ENCODE data around the gene OLFM1. TPM values are rescaled to one million over a fixed set of nuclear protein-coding genes. Genes with fewer than 3 reads are reported as not detected.

OLFM1 gene
- total RNA-seq, 5 donors from 2014 or later (not counting 1 experiment from before 2014, with no cell fraction given), result 0.16 TPM; not detected in 4

DNA sequence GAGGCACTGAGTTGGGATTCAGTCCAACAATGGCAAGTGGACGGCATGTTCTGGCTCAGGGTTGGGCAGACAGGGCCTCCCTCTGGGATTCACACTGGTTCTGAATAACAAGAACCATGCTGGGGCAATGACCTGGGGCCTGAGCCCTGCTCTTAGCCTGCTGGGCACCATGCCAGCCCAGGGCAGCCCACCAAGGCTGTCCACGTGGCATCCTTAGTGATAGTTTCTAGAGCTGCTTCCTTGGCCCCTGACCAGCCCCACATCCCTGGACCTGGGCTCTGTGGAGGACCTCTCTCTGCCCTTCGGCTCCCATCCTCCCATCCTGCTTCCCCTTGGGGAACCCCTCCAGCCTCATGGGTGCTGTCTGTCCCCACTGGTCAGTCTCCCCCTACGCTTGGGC is 22.3 kb upstream of the OLFM1 start:
- ATAC-seq (replicated peaks in 1 of 4), result no peak
- peaks cover 0 to 11% (median 8%) of the 10 kb centered on the region in 3 donors for H3K9me3 Mint-ChIP-seq
- H3K4me3 ChIP-seq (ENCODE audit: control insufficient read depth in 1 of 2, extremely low read depth in 1 of 2, low read length in 1 of 2), result no peak overlapping the region
- no peak overlapping the region for H3K27ac ChIP-seq (ENCODE audit: low read length)
- no peak overlapping the region for H3K27ac Mint-ChIP-seq
- H3K4me1 ChIP-seq (ENCODE audit: control insufficient read depth in 1 of 2, extremely low read depth in 1 of 2, insufficient read depth in 2 of 2, low read length in 2 of 2), result no peaks in the 10 kb centered on the region
- no peaks in the 10 kb centered on the region for H3K9me3 ChIP-seq
- peaks cover 26 to 34% of the 10 kb centered on the region in 2 donors for H3K27me3 Mint-ChIP-seq
- no peak overlapping the region for H3K4me3 Mint-ChIP-seq
- DNase-seq, result no peak
- POLR2A ChIA-PET, result no interaction called here
- no peaks in the 10 kb centered on the region for H3K4me1 Mint-ChIP-seq
- peaks cover 0 to 39% of the 10 kb centered on the region in 2 experiments for H3K27me3 ChIP-seq (replicated peaks in 1 of 2; ENCODE audit: control insufficient read depth in 2 of 2, extremely low read depth in 1 of 2, insufficient read depth in 2 of 2, low read length in 1 of 2)
- 77% methylated on average over 4 of the region's 4 CpGs for WGBS (ENCODE audit: insufficient coverage)
- H3K36me3 ChIP-seq (ENCODE audit: control insufficient read depth in 2 of 2, extremely low read depth in 1 of 2, insufficient read depth in 1 of 2, low read length in 1 of 2), result no peaks in the 10 kb centered on the region
- CTCF ChIA-PET, result no interaction called here
- no peaks in the 10 kb centered on the region for H3K36me3 Mint-ChIP-seq

DNA sequence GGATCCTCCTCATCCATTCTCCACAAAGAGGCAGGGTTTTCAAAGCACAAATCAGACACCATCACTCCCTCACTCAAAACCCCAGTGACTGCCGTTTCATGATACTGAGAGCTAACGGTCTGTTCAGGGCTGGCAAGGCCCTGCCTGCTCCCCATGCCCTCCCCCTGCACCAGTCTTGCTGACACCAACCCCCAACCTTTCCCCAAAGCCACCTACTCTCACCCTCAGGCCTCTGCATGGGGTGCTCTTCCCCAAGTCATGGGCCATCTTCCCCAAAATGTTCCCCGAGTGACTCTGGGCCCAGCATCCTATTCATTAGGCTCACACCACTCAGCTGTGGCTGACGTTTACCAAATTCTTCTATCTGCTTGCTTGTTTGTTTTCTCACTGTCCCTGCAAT is 21.7 kb upstream of the OLFM1 start:
- 65% methylated on average over 4 of the region's 4 CpGs for WGBS (ENCODE audit: insufficient coverage)
- Histone ChIP-seq H3K4me3 (ENCODE audit: control insufficient read depth in 1 of 2, extremely low read depth in 1 of 2, low read length in 1 of 2) (no peak overlapping the region), H3K4me1 (ENCODE audit: control insufficient read depth in 1 of 2, extremely low read depth in 1 of 2, insufficient read depth in 2 of 2, low read length in 2 of 2) (no peaks in the 10 kb centered on the region), H3K27ac (ENCODE audit: low read length) (no peak overlapping the region), H3K27me3 (replicated peaks in 1 of 2; ENCODE audit: control insufficient read depth in 2 of 2, extremely low read depth in 1 of 2, insufficient read depth in 2 of 2, low read length in 1 of 2) (peaks cover 0 to 43% of the 10 kb centered on the region in 2 experiments), H3K9me3 (no peaks in the 10 kb centered on the region), H3K36me3 (ENCODE audit: control insufficient read depth in 2 of 2, extremely low read depth in 1 of 2, insufficient read depth in 1 of 2, low read length in 1 of 2) (no peaks in the 10 kb centered on the region)
- CTCF ChIA-PET, result no interaction called here
- ATAC-seq (replicated peaks in 1 of 4) (no peak), DNase-seq (no peak)
- Mint-ChIP-seq H3K4me1 (no peaks in the 10 kb centered on the region), H3K4me3 (no peak overlapping the region), H3K9me3 (peaks cover 0 to 11% (median 8%) of the 10 kb centered on the region in 3 donors), H3K36me3 (no peaks in the 10 kb centered on the region), H3K27me3 (peaks cover 26 to 37% of the 10 kb centered on the region in 2 donors), H3K27ac (no peak overlapping the region)
- POLR2A ChIA-PET, result no interaction called here

DNA sequence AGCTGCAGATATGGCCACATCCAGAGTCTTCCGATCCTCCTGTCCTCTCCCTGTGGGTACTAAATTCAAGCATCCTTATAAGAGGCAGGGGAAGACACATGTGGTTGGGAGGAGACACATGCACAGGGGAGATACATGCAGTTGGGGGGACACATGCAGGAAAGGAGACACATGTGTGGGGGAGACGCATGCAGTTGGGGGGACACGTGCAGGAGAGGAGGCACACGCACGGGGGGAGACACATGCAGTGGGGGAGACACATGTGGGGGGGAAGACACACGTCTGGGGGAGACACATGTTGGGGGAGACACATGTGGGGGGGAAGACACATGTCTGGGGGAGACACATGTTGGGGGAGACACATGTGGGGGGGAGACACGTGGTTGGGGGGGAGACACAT is 21.2 kb upstream of the OLFM1 start:
- DNase-seq, result no peak
- ATAC-seq (replicated peaks in 1 of 4), result no peak
- 50% methylated on average over 1 of the region's 7 CpGs for WGBS (ENCODE audit: insufficient coverage)
- Mint-ChIP-seq H3K36me3 (no peaks in the 10 kb centered on the region), H3K27ac (no peak overlapping the region), H3K9me3 (peaks cover 0 to 11% (median 8%) of the 10 kb centered on the region in 3 donors), H3K4me3 (no peak overlapping the region), H3K4me1 (no peaks in the 10 kb centered on the region), H3K27me3 (peaks cover 26 to 37% of the 10 kb centered on the region in 2 donors)
- ChIA-PET CTCF (no interaction called here), POLR2A (no interaction called here)
- no peaks in the 10 kb centered on the region for H3K36me3 ChIP-seq (ENCODE audit: control insufficient read depth in 2 of 2, extremely low read depth in 1 of 2, insufficient read depth in 1 of 2, low read length in 1 of 2)
- H3K27me3 ChIP-seq (replicated peaks in 1 of 2; ENCODE audit: control insufficient read depth in 2 of 2, extremely low read depth in 1 of 2, insufficient read depth in 2 of 2, low read length in 1 of 2), result peaks cover 0 to 41% of the 10 kb centered on the region in 2 experiments
- H3K27ac ChIP-seq (ENCODE audit: low read length), result no peak overlapping the region
- H3K4me3 ChIP-seq (ENCODE audit: control insufficient read depth in 1 of 2, extremely low read depth in 1 of 2, low read length in 1 of 2), result no peak overlapping the region
- H3K9me3 ChIP-seq, result no peaks in the 10 kb centered on the region
- no peaks in the 10 kb centered on the region for H3K4me1 ChIP-seq (ENCODE audit: control insufficient read depth in 1 of 2, extremely low read depth in 1 of 2, insufficient read depth in 2 of 2, low read length in 2 of 2)

DNA sequence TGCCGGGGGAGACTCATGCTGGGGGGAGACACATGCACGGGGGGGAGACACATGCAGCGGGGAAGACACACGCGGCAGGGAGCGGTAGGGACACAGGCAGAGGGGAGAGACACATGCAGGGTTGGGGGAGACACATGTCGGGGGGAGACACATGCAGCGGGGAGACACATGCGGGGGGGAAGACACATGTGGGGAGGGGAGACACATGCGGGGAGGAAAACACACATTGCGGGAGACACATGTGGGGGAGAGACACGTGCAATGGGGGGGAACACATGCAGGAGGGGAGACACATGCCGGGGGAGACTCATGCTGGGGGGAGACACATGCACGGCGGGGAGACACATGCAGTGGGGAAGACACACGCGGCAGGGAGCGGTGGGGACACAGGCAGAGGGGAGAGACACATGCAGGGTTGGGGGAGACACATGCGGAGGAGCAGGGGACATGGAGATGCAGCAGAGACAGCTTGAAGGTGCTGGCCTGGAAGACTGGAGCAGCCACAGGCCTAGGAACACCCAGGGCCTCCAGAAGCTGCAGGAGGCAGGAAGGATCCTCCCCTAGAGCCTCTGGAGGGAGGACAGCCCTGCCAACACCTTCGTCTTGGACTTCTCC is 20.3 kb upstream of the OLFM1 start:
- Mint-ChIP-seq H3K36me3 (no peaks in the 10 kb centered on the region), H3K4me1 (no peaks in the 10 kb centered on the region), H3K9me3 (peaks cover 0 to 11% (median 8%) of the 10 kb centered on the region in 3 donors), H3K27ac (no peak overlapping the region), H3K4me3 (no peak overlapping the region), H3K27me3 (peaks cover 26 to 37% of the 10 kb centered on the region in 2 donors)
- no peaks in the 10 kb centered on the region for H3K9me3 ChIP-seq
- WGBS (ENCODE audit: insufficient coverage), result 95% methylated on average over 15 of the region's 20 CpGs
- H3K27ac ChIP-seq (ENCODE audit: low read length), result no peak overlapping the region
- no peak overlapping the region for H3K4me3 ChIP-seq (ENCODE audit: control insufficient read depth in 1 of 2, extremely low read depth in 1 of 2, low read length in 1 of 2)
- H3K27me3 ChIP-seq (replicated peaks in 1 of 2; ENCODE audit: control insufficient read depth in 2 of 2, extremely low read depth in 1 of 2, insufficient read depth in 2 of 2, low read length in 1 of 2), result peaks cover 0 to 35% of the 10 kb centered on the region in 2 experiments
- ChIA-PET CTCF (no interaction called here), POLR2A (no interaction called here)
- H3K4me1 ChIP-seq (ENCODE audit: control insufficient read depth in 1 of 2, extremely low read depth in 1 of 2, insufficient read depth in 2 of 2, low read length in 2 of 2), result no peaks in the 10 kb centered on the region
- ATAC-seq (replicated peaks in 1 of 4) (no peak), DNase-seq (no peak)
- H3K36me3 ChIP-seq (ENCODE audit: control insufficient read depth in 2 of 2, extremely low read depth in 1 of 2, insufficient read depth in 1 of 2, low read length in 1 of 2), result no peaks in the 10 kb centered on the region

DNA sequence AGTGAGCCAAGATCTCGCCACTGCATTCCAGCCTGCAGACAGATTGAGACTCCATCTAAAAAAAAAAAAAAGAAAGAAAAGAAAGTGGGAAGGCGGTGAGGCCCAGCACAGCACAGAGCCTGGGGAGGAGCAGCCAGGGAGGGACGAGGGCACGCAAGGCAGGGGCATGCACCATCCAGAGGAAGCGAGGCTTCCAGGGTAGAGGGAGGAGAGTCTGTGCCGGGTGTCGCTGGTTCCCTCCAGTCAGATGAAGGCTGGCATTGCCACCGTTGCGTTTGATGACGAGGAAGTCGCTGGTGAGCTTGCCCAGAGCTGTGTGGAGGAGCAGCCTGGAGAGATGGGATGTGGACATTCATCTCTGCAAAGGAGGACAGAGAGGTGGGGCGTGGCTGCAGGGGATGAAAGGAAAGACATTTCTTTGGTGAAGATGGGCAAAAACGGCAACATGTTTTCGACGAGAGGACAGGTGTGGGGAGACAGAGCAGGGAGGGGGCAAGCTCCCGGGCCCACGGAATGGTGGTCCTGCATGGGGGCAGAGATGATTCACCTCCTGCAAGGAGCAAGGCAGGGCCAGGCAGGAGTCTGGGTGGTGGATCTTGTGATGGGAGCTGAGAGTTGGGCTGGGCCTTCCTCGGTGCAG is 18.6 kb upstream of the OLFM1 start:
- Mint-ChIP-seq H3K9me3 (peaks cover 0 to 8% (median 7%) of the 10 kb centered on the region in 3 donors), H3K4me1 (no peaks in the 10 kb centered on the region), H3K27ac (no peak overlapping the region), H3K36me3 (no peaks in the 10 kb centered on the region), H3K4me3 (no peak overlapping the region), H3K27me3 (peaks cover 33 to 40% of the 10 kb centered on the region in 2 donors)
- DNase-seq (no peak), ATAC-seq (replicated peaks in 1 of 4) (no peak)
- ChIA-PET CTCF (no interaction called here), POLR2A (no interaction called here)
- Histone ChIP-seq H3K27me3 (replicated peaks in 1 of 2; ENCODE audit: control insufficient read depth in 2 of 2, extremely low read depth in 1 of 2, insufficient read depth in 2 of 2, low read length in 1 of 2) (peaks cover 2 to 38% of the 10 kb centered on the region in 2 experiments), H3K27ac (ENCODE audit: low read length) (no peak overlapping the region), H3K4me3 (ENCODE audit: control insufficient read depth in 1 of 2, extremely low read depth in 1 of 2, low read length in 1 of 2) (no peak overlapping the region), H3K4me1 (ENCODE audit: control insufficient read depth in 1 of 2, extremely low read depth in 1 of 2, insufficient read depth in 2 of 2, low read length in 2 of 2) (no peaks in the 10 kb centered on the region), H3K36me3 (ENCODE audit: control insufficient read depth in 2 of 2, extremely low read depth in 1 of 2, insufficient read depth in 1 of 2, low read length in 1 of 2) (no peaks in the 10 kb centered on the region), H3K9me3 (no peaks in the 10 kb centered on the region)
- 74% methylated on average over 16 of the region's 18 CpGs for WGBS (ENCODE audit: insufficient coverage)

DNA sequence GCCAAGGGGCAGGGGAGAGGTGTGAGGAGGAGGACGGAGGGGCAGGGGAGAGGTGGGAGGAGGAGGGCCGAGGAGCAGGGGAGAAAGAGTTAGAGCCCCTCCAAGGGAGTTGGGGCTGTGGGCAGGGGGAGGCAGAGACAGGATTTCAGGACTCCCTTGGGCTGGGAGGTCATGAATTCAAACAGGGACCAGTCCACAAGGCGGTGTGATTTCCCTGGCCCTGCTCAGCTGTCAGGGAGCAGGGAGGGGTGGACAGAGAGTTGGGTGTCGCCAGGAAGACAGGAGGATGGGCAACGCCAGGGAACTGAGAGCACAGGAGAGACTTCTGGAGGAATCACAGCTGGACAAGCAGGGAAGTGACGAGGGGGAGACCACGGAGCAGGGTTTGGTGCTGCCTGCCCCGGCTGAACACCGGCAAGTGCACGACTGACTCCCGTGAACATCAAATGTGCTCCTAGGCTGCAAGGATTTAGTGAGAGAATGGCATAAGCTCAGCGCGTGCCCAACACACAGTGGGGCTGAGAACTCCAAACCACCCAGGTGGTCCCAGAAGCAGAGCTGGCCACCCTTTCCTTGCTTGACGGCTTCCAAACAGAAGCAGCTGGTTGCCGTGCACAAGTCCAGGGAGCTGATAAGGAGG is 17.8 kb upstream of the OLFM1 start:
- H3K36me3 ChIP-seq (ENCODE audit: control insufficient read depth in 2 of 2, extremely low read depth in 1 of 2, insufficient read depth in 1 of 2, low read length in 1 of 2), result no peaks in the 10 kb centered on the region

More for the DNA sequence above, 17.8 kb upstream of the OLFM1 start:
- H3K27ac ChIP-seq (ENCODE audit: low read length), result no peak overlapping the region
- ATAC-seq (replicated peaks in 1 of 4) (no peak), DNase-seq (no peak)
- no peaks in the 10 kb centered on the region for H3K4me1 Mint-ChIP-seq
- whole genome bisulfite sequencing (ENCODE audit: insufficient coverage), result 54% methylated on average over 15 of the region's 15 CpGs
- peaks cover 4 to 45% of the 10 kb centered on the region in 2 experiments for H3K27me3 ChIP-seq (replicated peaks in 1 of 2; ENCODE audit: control insufficient read depth in 2 of 2, extremely low read depth in 1 of 2, insufficient read depth in 2 of 2, low read length in 1 of 2)
- CTCF ChIA-PET, result no interaction called here
- no peaks in the 10 kb centered on the region for H3K36me3 Mint-ChIP-seq
- H3K9me3 Mint-ChIP-seq, result peaks cover 0 to 2% (median under 1%) of the 10 kb centered on the region in 3 donors
- H3K27me3 Mint-ChIP-seq, result peaks cover 35 to 45% of the 10 kb centered on the region in 2 donors
- H3K4me1 ChIP-seq (ENCODE audit: control insufficient read depth in 1 of 2, extremely low read depth in 1 of 2, insufficient read depth in 2 of 2, low read length in 2 of 2), result no peaks in the 10 kb centered on the region
- H3K4me3 Mint-ChIP-seq, result no peak overlapping the region
- no peaks in the 10 kb centered on the region for H3K9me3 ChIP-seq
- POLR2A ChIA-PET, result no interaction called here
- no peak overlapping the region for H3K4me3 ChIP-seq (ENCODE audit: control insufficient read depth in 1 of 2, extremely low read depth in 1 of 2, low read length in 1 of 2)
- no peak overlapping the region for H3K27ac Mint-ChIP-seq
